HEK293 (cell line): ENCODE data around the gene MMP15.
A peak's percentile ranks its signal among the peaks of the same experiment; 100 is the strongest.

ENCODE experiments used
- HOXC10 ChIP-seq: sonication (generic); formaldehyde crosslinking; IDR thresholded peaks from 2 replicates; pipeline ENCODE4 v1.8.1; 2023; ENCODE audit warnings: mild to moderate bottlenecking, missing genetic modification reagents
- IKZF3 ChIP-seq: fragments of 450-650 bp; IDR thresholded peaks from 2 replicates; pipeline ENCODE4 v1.5.0; 2018; ENCODE audit warnings: missing biosample characterization, mild to moderate bottlenecking, missing genetic modification characterization, moderate library complexity
- PRDM1 ChIP-seq: fragments of 450-650 bp; formaldehyde crosslinking; IDR thresholded peaks from 2 replicates; pipeline ENCODE4; 2016; ENCODE audit warnings: missing biosample characterization, missing genetic modification characterization
- ZBTB17 ChIP-seq: fragments of 450-650 bp; formaldehyde crosslinking; IDR thresholded peaks from 2 replicates; pipeline ENCODE4 v1.5.1; 2016; ENCODE audit warnings: missing biosample characterization, missing genetic modification characterization
- ZBTB44 ChIP-seq: fragments of 450-650 bp; IDR thresholded peaks from 2 replicates; pipeline ENCODE4 v1.5.1; 2018; ENCODE audit warnings: missing biosample characterization, mild to moderate bottlenecking, missing genetic modification characterization
- ZNF18 ChIP-seq: fragments of 450-650 bp; formaldehyde crosslinking; IDR thresholded peaks from 2 replicates; pipeline ENCODE4 v1.5.1; 2016; ENCODE audit warnings: missing biosample characterization, missing genetic modification characterization
- ZNF2 ChIP-seq: fragments of 450-650 bp; formaldehyde crosslinking; IDR thresholded peaks from 2 replicates; pipeline ENCODE4 v1.5.1; 2016; ENCODE audit warnings: missing biosample characterization, missing genetic modification characterization
- ZNF24 ChIP-seq: fragments of 450-650 bp; formaldehyde crosslinking; IDR thresholded peaks from 2 replicates; pipeline ENCODE4 v1.5.1; 2016; ENCODE audit warnings: missing biosample characterization, missing genetic modification characterization
- ZNF423 ChIP-seq: fragments of 450-650 bp; formaldehyde crosslinking; IDR thresholded peaks from 2 replicates; pipeline ENCODE4 v1.5.1; 2016; ENCODE audit warnings: missing biosample characterization, missing genetic modification characterization
- ZNF558 ChIP-seq: fragments of 450-650 bp; formaldehyde crosslinking; IDR thresholded peaks from 2 replicates; pipeline ENCODE4 v1.5.1; 2016; ENCODE audit warnings: missing biosample characterization, missing genetic modification characterization
- ZNF560 ChIP-seq: fragments of 450-650 bp; formaldehyde crosslinking; IDR thresholded peaks from 2 replicates; pipeline ENCODE4 v1.5.1; 2017; ENCODE audit warnings: missing biosample characterization, missing genetic modification characterization, borderline replicate concordance
- ZNF707 ChIP-seq: fragments of 450-650 bp; formaldehyde crosslinking; IDR thresholded peaks from 2 replicates; pipeline ENCODE4 v1.5.1; 2016; ENCODE audit warnings: missing biosample characterization, missing genetic modification characterization
- ZNF76 ChIP-seq: fragments of 450-650 bp; formaldehyde crosslinking; IDR thresholded peaks from 2 replicates; pipeline ENCODE4; 2016; ENCODE audit warnings: low read depth, missing biosample characterization, missing genetic modification characterization, borderline replicate concordance
- ZSCAN16 ChIP-seq: fragments of 450-650 bp; formaldehyde crosslinking; IDR thresholded peaks from 2 replicates; pipeline ENCODE4 v1.5.1; 2016; ENCODE audit warnings: missing biosample characterization, missing genetic modification characterization
- TF ChIP-seq, protein P1 (sequence below): fragments of 450-650 bp; formaldehyde crosslinking; IDR thresholded peaks from 2 replicates; pipeline ENCODE4 v1.5.1; 2016; ENCODE audit warnings: missing biosample characterization, missing genetic modification characterization
- TF ChIP-seq, protein P2 (sequence below): fragments of 450-650 bp; formaldehyde crosslinking; IDR thresholded peaks from 2 replicates; pipeline ENCODE4 v1.5.1; 2016; ENCODE audit warnings: missing biosample characterization, missing genetic modification characterization
- TF ChIP-seq, protein P3 (sequence below): fragments of 450-650 bp; formaldehyde crosslinking; IDR thresholded peaks from 2 replicates; pipeline ENCODE4 v1.5.1; 2016; ENCODE audit warnings: missing biosample characterization, missing genetic modification characterization, borderline replicate concordance
- TF ChIP-seq, protein P4 (sequence below): fragments of 450-650 bp; formaldehyde crosslinking; IDR thresholded peaks from 2 replicates; pipeline ENCODE4 v1.5.1; 2016; ENCODE audit warnings: missing biosample characterization, missing genetic modification characterization
- TF ChIP-seq, protein P5 (sequence below): fragments of 450-650 bp; IDR thresholded peaks from 2 replicates; pipeline ENCODE4 v1.5.1; 2018; ENCODE audit warnings: missing biosample characterization, missing genetic modification characterization
- TF ChIP-seq, protein P6 (sequence below): sonication (generic); formaldehyde crosslinking; IDR thresholded peaks from 2 replicates; pipeline ENCODE4 v1.8.1; 2022; ENCODE audit warnings: mild to moderate bottlenecking, moderate library complexity, missing genetic modification reagents

Gene MMP15

DNA sequence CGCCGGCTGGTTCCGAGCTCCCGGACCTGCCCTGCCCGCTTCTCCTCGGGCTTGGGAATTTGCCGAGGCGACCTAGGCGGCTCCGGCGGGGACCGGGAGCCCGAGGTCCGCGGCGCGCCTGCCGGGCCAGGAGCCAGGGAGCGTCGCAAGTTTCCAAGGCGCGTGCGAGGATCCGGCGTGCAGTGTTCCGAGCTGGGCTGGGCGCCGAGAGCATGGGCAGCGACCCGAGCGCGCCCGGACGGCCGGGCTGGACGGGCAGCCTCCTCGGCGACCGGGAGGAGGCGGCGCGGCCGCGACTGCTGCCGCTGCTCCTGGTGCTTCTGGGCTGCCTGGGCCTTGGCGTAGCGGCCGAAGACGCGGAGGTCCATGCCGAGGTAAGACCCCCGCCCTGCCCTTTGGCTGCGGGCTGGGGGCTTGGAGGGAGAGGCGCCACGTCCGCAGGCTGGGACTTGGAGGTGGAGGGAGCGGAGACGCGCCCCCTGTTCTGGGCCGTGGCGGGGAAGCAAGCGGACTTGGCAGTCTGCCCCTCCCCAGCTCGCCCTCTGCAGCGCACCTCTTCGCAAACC lies 668 bp downstream of the MMP15 start (continued):
- TF ChIP-seq HOXC10 (no peak), ZNF560 (tag by site-specific recombination) (no peak), PRDM1 (tag by site-specific recombination) (no peak), ZNF707 (tag by site-specific recombination) (no peak), ZNF24 (no peak), ZNF2 (tag by site-specific recombination) (no peak), ZNF423 (no peak), ZNF558 (tag by site-specific recombination) (no peak), IKZF3 (tag by site-specific recombination) (no peak), ZNF18 (tag by site-specific recombination) (no peak), ZBTB17 (tag by site-specific recombination) (0 out of 2 replicates have a peak, but pooled peaks have one; percentile 11), ZBTB44 (tag by site-specific recombination) (no peak), ZNF76 (no peak), ZSCAN16 (tag by site-specific recombination) (no peak)
- TF ChIP-seq, protein P1, sequence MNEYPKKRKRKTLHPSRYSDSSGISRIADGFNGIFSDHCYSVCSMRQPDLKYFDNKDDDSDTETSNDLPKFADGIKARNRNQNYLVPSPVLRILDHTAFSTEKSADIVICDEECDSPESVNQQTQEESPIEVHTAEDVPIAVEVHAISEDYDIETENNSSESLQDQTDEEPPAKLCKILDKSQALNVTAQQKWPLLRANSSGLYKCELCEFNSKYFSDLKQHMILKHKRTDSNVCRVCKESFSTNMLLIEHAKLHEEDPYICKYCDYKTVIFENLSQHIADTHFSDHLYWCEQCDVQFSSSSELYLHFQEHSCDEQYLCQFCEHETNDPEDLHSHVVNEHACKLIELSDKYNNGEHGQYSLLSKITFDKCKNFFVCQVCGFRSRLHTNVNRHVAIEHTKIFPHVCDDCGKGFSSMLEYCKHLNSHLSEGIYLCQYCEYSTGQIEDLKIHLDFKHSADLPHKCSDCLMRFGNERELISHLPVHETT: no peak
- TF ChIP-seq, protein P2, sequence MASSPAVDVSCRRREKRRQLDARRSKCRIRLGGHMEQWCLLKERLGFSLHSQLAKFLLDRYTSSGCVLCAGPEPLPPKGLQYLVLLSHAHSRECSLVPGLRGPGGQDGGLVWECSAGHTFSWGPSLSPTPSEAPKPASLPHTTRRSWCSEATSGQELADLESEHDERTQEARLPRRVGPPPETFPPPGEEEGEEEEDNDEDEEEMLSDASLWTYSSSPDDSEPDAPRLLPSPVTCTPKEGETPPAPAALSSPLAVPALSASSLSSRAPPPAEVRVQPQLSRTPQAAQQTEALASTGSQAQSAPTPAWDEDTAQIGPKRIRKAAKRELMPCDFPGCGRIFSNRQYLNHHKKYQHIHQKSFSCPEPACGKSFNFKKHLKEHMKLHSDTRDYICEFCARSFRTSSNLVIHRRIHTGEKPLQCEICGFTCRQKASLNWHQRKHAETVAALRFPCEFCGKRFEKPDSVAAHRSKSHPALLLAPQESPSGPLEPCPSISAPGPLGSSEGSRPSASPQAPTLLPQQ (tag by site-specific recombination): 0 out of 2 replicates have a peak, but pooled peaks have one; percentile 18
- TF ChIP-seq, protein P3, sequence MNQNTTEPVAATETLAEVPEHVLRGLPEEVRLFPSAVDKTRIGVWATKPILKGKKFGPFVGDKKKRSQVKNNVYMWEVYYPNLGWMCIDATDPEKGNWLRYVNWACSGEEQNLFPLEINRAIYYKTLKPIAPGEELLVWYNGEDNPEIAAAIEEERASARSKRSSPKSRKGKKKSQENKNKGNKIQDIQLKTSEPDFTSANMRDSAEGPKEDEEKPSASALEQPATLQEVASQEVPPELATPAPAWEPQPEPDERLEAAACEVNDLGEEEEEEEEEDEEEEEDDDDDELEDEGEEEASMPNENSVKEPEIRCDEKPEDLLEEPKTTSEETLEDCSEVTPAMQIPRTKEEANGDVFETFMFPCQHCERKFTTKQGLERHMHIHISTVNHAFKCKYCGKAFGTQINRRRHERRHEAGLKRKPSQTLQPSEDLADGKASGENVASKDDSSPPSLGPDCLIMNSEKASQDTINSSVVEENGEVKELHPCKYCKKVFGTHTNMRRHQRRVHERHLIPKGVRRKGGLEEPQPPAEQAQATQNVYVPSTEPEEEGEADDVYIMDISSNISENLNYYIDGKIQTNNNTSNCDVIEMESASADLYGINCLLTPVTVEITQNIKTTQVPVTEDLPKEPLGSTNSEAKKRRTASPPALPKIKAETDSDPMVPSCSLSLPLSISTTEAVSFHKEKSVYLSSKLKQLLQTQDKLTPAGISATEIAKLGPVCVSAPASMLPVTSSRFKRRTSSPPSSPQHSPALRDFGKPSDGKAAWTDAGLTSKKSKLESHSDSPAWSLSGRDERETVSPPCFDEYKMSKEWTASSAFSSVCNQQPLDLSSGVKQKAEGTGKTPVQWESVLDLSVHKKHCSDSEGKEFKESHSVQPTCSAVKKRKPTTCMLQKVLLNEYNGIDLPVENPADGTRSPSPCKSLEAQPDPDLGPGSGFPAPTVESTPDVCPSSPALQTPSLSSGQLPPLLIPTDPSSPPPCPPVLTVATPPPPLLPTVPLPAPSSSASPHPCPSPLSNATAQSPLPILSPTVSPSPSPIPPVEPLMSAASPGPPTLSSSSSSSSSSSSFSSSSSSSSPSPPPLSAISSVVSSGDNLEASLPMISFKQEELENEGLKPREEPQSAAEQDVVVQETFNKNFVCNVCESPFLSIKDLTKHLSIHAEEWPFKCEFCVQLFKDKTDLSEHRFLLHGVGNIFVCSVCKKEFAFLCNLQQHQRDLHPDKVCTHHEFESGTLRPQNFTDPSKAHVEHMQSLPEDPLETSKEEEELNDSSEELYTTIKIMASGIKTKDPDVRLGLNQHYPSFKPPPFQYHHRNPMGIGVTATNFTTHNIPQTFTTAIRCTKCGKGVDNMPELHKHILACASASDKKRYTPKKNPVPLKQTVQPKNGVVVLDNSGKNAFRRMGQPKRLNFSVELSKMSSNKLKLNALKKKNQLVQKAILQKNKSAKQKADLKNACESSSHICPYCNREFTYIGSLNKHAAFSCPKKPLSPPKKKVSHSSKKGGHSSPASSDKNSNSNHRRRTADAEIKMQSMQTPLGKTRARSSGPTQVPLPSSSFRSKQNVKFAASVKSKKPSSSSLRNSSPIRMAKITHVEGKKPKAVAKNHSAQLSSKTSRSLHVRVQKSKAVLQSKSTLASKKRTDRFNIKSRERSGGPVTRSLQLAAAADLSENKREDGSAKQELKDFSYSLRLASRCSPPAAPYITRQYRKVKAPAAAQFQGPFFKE (tag by site-specific recombination): no peak
- TF ChIP-seq, protein P4, sequence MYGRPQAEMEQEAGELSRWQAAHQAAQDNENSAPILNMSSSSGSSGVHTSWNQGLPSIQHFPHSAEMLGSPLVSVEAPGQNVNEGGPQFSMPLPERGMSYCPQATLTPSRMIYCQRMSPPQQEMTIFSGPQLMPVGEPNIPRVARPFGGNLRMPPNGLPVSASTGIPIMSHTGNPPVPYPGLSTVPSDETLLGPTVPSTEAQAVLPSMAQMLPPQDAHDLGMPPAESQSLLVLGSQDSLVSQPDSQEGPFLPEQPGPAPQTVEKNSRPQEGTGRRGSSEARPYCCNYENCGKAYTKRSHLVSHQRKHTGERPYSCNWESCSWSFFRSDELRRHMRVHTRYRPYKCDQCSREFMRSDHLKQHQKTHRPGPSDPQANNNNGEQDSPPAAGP (tag by site-specific recombination): no peak
- TF ChIP-seq, protein P5, sequence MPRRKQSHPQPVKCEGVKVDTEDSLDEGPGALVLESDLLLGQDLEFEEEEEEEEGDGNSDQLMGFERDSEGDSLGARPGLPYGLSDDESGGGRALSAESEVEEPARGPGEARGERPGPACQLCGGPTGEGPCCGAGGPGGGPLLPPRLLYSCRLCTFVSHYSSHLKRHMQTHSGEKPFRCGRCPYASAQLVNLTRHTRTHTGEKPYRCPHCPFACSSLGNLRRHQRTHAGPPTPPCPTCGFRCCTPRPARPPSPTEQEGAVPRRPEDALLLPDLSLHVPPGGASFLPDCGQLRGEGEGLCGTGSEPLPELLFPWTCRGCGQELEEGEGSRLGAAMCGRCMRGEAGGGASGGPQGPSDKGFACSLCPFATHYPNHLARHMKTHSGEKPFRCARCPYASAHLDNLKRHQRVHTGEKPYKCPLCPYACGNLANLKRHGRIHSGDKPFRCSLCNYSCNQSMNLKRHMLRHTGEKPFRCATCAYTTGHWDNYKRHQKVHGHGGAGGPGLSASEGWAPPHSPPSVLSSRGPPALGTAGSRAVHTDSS (tag by site-specific recombination): no peak
- TF ChIP-seq, protein P6, sequence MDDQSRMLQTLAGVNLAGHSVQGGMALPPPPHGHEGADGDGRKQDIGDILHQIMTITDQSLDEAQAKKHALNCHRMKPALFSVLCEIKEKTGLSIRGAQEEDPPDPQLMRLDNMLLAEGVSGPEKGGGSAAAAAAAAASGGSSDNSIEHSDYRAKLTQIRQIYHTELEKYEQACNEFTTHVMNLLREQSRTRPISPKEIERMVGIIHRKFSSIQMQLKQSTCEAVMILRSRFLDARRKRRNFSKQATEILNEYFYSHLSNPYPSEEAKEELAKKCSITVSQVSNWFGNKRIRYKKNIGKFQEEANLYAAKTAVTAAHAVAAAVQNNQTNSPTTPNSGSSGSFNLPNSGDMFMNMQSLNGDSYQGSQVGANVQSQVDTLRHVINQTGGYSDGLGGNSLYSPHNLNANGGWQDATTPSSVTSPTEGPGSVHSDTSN (CRISPR knock-in tag): 0 out of 2 replicates have a peak, but pooled peaks have one; percentile 40
